Central memory CD8-positive, alpha-beta T cell (primary cell): ENCODE measurements around the gene TPGS1.

Experiments
- ATAC-seq: fragments of 150-1000 bp; cut with Tn5 transposase; replicated peaks from 2 replicates; pipeline ENCODE4 v1.10.0; 2022; ENCODE audit warnings: mild to moderate bottlenecking, moderate FRiP score, moderate number of reproducible peaks; ENCODE audit not compliant: poor library complexity, severe bottlenecking; ENCODE audit errors: extremely low read depth
- DNase-seq, 2 donors: peaks; one replicate each; pipeline ENCODE4 v3.0.0; 2021; ENCODE audit warnings: low spot score in 2 of 2
- H3K27ac Mint-ChIP-seq: one replicate; pipeline ENCODE4 v1.8.0; 2022; ENCODE audit warnings: low read depth, mild to moderate bottlenecking, moderate library complexity, mixed read lengths
- H3K27me3 Mint-ChIP-seq: one replicate; pipeline ENCODE4 v1.8.0; 2022; ENCODE audit warnings: mixed read lengths
- H3K36me3 Mint-ChIP-seq: one replicate; pipeline ENCODE4 v1.8.0; 2022; ENCODE audit warnings: mild to moderate bottlenecking, moderate library complexity, mixed read lengths; ENCODE audit not compliant: insufficient read depth
- H3K4me1 Mint-ChIP-seq: one replicate; pipeline ENCODE4 v1.8.0; 2022; ENCODE audit warnings: mixed read lengths
- H3K4me3 Mint-ChIP-seq: one replicate; pipeline ENCODE4 v1.8.0; 2022; ENCODE audit warnings: mild to moderate bottlenecking, moderate library complexity, mixed read lengths
- H3K9me3 Mint-ChIP-seq: one replicate; pipeline ENCODE4 v1.8.0; 2022; ENCODE audit warnings: mixed read lengths

TPGS1 gene

GRCh38 chr19:495402-496111 lies 11.7 kb upstream of the TPGS1 start:
- H3K36me3 Mint-ChIP-seq = peaks cover 2% of the 10 kb centered on the region
- no peaks in the 10 kb centered on the region for H3K9me3 Mint-ChIP-seq
- no peak overlapping the region for H3K4me3 Mint-ChIP-seq
- DNase-seq (peak in 1 of 2 donors; percentile 25), ATAC-seq (no peak)
- peaks cover 18% of the 10 kb centered on the region for H3K4me1 Mint-ChIP-seq
- peaks cover 19% of the 10 kb centered on the region for H3K27me3 Mint-ChIP-seq
- no peak overlapping the region for H3K27ac Mint-ChIP-seq

- H3K27me3 Mint-ChIP-seq = peaks cover 19% of the 10 kb centered on the region
- ATAC-seq (no peak), DNase-seq (no peak)
- H3K36me3 Mint-ChIP-seq = peaks cover 2% of the 10 kb centered on the region
- H3K4me1 Mint-ChIP-seq = peaks cover 18% of the 10 kb centered on the region
- H3K27ac Mint-ChIP-seq = no peak within 1 kb of the TSS
- H3K4me3 Mint-ChIP-seq = no peak within 1 kb of the TSS
- H3K9me3 Mint-ChIP-seq = no peaks in the 10 kb centered on the region
Measured at GRCh38 chr19:496112-496665, 11.1 kb upstream of the TPGS1 start, which contains the start of gene MADCAM1. TSS of gene MADCAM1 (plus strand) at chr19:496486. CDS start at chr19:496500, 14 bp downstream.

- Mint-ChIP-seq H3K4me3 (no peak overlapping the region), H3K27ac (no peak overlapping the region), H3K9me3 (no peaks in the 10 kb centered on the region), H3K27me3 (peaks cover 19% of the 10 kb centered on the region), H3K4me1 (peaks cover 18% of the 10 kb centered on the region), H3K36me3 (peaks cover 2% of the 10 kb centered on the region)
- DNase-seq (no peak), ATAC-seq (no peak)
Measured at GRCh38 chr19:496986-497385, 10.3 kb upstream of the TPGS1 start.

- H3K9me3 Mint-ChIP-seq = no peaks in the 10 kb centered on the region
- H3K4me3 Mint-ChIP-seq = no peak overlapping the region
- H3K36me3 Mint-ChIP-seq = peaks cover 2% of the 10 kb centered on the region
- no peak overlapping the region for H3K27ac Mint-ChIP-seq
- H3K4me1 Mint-ChIP-seq = peaks cover 18% of the 10 kb centered on the region
- ATAC-seq = no peak
- no peak for DNase-seq
- H3K27me3 Mint-ChIP-seq = peaks cover 19% of the 10 kb centered on the region
Measured at GRCh38 chr19:497491-497868, 9.8 kb upstream of the TPGS1 start.

DNA sequence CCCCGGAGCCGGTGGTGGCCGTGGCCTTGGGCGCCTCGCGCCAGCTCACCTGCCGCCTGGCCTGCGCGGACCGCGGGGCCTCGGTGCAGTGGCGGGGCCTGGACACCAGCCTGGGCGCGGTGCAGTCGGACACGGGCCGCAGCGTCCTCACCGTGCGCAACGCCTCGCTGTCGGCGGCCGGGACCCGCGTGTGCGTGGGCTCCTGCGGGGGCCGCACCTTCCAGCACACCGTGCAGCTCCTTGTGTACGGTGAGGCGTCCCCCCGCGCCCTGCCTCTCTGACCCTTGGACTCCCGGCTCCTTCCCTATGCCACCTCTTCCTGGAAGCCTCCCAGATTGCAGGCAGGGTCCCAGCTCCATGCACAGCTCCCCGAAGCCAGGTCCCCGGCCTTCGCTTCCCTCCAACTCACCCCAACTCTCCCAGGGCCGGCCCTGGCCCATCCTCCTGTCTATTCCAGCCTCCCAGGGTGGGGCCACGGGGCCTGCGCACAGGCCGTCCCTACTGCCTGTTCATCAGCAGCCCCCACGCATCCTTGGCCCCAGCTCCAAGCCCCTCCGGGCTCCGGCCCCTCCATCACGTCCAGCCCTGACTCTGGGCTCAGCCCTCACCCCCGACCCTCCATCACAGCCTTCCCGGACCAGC lies 9.3 kb upstream of the TPGS1 start:
- Mint-ChIP-seq H3K27me3 (peaks cover 19% of the 10 kb centered on the region), H3K4me1 (peaks cover 18% of the 10 kb centered on the region), H3K9me3 (no peaks in the 10 kb centered on the region), H3K4me3 (peak overlapping the region; percentile 29), H3K36me3 (peaks cover 2% of the 10 kb centered on the region), H3K27ac (no peak overlapping the region)
- DNase-seq (no peak), ATAC-seq (no peak)

DNA sequence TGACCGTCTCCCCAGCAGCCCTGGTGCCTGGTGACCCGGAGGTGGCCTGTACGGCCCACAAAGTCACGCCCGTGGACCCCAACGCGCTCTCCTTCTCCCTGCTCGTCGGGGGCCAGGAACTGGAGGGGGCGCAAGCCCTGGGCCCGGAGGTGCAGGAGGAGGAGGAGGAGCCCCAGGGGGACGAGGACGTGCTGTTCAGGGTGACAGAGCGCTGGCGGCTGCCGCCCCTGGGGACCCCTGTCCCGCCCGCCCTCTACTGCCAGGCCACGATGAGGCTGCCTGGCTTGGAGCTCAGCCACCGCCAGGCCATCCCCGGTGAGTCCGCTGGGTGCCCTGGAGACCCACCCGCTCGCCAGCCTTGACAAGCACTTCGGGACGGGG lies 8.8 kb upstream of the TPGS1 start:
- ATAC-seq = no peak
- Mint-ChIP-seq H3K27ac (no peak overlapping the region), H3K4me3 (peak overlapping the region; percentile 29), H3K9me3 (no peaks in the 10 kb centered on the region), H3K27me3 (peaks cover 19% of the 10 kb centered on the region), H3K36me3 (peaks cover 2% of the 10 kb centered on the region), H3K4me1 (peaks cover 17% of the 10 kb centered on the region)
- no peak for DNase-seq

- peak overlapping the region; percentile 39 for H3K27ac Mint-ChIP-seq
- peaks cover 12% of the 10 kb centered on the region for H3K4me1 Mint-ChIP-seq
- peaks cover 2% of the 10 kb centered on the region for H3K36me3 Mint-ChIP-seq
- no peaks in the 10 kb centered on the region for H3K9me3 Mint-ChIP-seq
- DNase-seq = no peak
- ATAC-seq = no peak
- H3K4me3 Mint-ChIP-seq = peak overlapping the region; percentile 19
- peaks cover 19% of the 10 kb centered on the region for H3K27me3 Mint-ChIP-seq
Measured at GRCh38 chr19:498977-499623, 8.2 kb upstream of the TPGS1 start.

DNA sequence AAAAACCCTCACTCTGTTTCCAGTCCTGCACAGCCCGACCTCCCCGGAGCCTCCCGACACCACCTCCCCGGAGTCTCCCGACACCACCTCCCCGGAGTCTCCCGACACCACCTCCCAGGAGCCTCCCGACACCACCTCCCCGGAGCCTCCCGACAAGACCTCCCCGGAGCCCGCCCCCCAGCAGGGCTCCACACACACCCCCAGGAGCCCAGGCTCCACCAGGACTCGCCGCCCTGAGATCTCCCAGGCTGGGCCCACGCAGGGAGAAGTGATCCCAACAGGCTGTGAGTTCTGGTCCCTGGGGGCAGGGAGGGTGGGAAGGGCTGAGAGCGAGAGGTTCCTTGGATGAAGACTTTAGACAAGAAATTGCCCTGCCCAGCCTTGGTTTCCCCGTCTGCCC lies 5.7 kb upstream of the TPGS1 start:
- peaks cover 2% of the 10 kb centered on the region for H3K36me3 Mint-ChIP-seq
- no peak overlapping the region for H3K27ac Mint-ChIP-seq
- ATAC-seq (no peak), DNase-seq (no peak)
- peaks cover 16% of the 10 kb centered on the region for H3K4me1 Mint-ChIP-seq
- H3K4me3 Mint-ChIP-seq = no peak overlapping the region
- H3K27me3 Mint-ChIP-seq = peaks cover 19% of the 10 kb centered on the region
- no peaks in the 10 kb centered on the region for H3K9me3 Mint-ChIP-seq

GRCh38 chr19:504616-505015 lies 2.7 kb upstream of the TPGS1 start:
- Mint-ChIP-seq H3K27me3 (peaks cover under 1% of the 10 kb centered on the region), H3K36me3 (peaks cover 8% of the 10 kb centered on the region), H3K4me1 (peaks cover 19% of the 10 kb centered on the region), H3K9me3 (no peaks in the 10 kb centered on the region), H3K4me3 (no peak overlapping the region), H3K27ac (no peak overlapping the region)
- no peak for DNase-seq
- ATAC-seq = no peak

DNA sequence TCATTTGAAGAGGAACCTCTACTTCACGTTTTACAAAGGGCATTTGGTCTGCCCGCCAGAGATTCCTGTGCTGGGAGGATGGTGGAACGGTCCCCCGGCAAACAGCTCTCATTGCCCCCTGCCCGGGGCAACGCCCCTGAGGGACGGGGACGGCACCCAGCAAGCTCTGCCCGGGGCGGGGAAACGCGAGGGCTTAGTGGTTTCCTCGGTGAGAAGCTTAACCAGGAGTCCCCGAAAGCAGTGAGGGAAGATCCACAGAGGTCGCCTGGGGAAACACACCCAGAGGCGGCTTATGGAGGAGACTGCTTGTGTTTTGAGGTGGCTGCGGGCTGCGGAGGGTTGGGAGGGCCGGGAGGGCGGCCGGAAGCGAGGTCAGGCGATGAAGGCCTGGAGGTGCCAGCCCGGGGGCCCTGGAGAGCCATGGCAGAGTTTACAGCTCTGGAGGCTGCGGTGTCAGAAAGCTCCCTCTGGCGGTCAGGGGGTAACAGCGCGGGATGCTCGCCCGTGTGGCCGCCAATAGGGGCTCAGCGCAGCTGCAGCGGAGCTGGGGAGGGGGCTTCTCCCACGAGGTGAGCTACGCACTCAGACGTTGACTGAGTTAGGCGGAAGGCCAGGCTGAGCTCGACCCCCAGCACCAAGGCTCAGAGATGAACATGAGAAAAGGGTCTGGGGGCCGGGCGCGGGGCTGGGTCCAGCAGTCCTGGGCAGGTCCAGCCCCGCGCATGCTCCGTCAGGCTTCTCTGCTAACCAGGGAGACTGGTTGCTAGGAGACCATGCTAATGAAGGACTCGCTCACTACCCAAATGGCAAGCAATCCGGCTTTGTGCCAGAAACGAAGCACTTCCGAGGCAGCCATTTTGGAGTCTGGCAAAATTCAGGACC lies 652 bp upstream of the TPGS1 start:
- Mint-ChIP-seq H3K9me3 (no peaks in the 10 kb centered on the region), H3K36me3 (peaks cover 19% of the 10 kb centered on the region), H3K27me3 (no peaks in the 10 kb centered on the region), H3K4me1 (peaks cover 34% of the 10 kb centered on the region), H3K4me3 (peak overlapping the region; percentile 84), H3K27ac (peak overlapping the region; percentile 89)
- ATAC-seq = peak; percentile 52
- peak; percentile 92 for DNase-seq

- Mint-ChIP-seq H3K4me1 (peaks cover 37% of the 10 kb centered on the region), H3K27ac (peak overlapping the region; percentile 79), H3K36me3 (peaks cover 26% of the 10 kb centered on the region), H3K4me3 (peak overlapping the region; percentile 84), H3K27me3 (no peaks in the 10 kb centered on the region), H3K9me3 (no peaks in the 10 kb centered on the region)
- DNase-seq (no peak), ATAC-seq (no peak)
Measured at GRCh38 chr19:508204-509150, 1.2 kb downstream of the TPGS1 start.
